ENCODE results near the gene SLC25A22. TPM values are rescaled to one million over a fixed set of nuclear protein-coding genes. Genes with fewer than 3 reads are reported as not detected.

Gene SLC25A22
- total RNA-seq, 1 experiment from 2014 or later = 32.7 TPM

DNA sequence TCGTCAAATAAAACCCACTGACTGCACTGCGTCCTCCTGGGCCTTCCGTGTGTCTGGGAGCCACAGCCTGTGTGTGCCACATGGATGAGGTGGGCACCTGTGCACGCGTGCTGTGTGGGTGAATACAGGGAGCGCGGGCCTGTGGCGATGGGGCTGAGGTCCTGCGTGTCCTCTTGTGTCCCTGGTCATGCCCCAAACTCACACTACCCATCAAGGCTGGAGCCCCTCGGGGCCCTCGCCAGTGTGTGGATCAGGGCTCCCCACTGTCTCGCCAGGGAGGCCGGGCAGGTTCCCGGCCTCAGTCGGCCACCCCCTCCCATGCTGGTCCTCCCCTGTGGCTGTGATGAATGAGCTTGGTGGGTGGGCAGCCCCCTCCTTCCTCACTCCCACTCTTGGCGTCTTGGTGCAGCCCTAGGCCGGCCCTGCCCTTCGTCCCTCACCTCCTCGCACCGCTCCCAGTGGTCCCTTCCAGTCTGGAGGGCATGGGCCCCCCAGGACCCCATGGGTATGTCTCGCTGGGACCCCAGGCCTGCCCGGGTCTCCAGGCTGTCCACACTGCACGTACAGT lies 34.0 kb upstream of the SLC25A22 start:
- H3K4me2 ChIP-seq (ENCODE audit: low read length) = peak overlapping the region; percentile 93
- H4K20me1 ChIP-seq (ENCODE audit: low read length) = peaks cover under 1% of the 10 kb centered on the region; the same call in 1 of the 2 replicates
- peaks cover 10% of the 10 kb centered on the region; the same call in 1 of the 2 replicates for H3K36me3 ChIP-seq (ENCODE audit: low read depth, low read length)
- H3K9me3 ChIP-seq (ENCODE audit: low read length) = no peaks in the 10 kb centered on the region
- POLR2A ChIA-PET (ENCODE audit: unreplicated experiment) = interaction anchor here (1.0 to 2.0 kb wide), 2 partner anchors 12 to 24 kb away, joined by 3 to 16 read pairs; partner anchors contain the start of gene PNPLA2
- H3K27me3 ChIP-seq (ENCODE audit: low read length) = no peaks in the 10 kb centered on the region
- no TSS peak for BruUV-seq (replicated peaks)
- peak overlapping the region; percentile 94 for H3K9ac ChIP-seq (ENCODE audit: low read length)
- H3F3A ChIP-seq (ENCODE audit: low read length, unreplicated experiment) = no peaks in the 10 kb centered on the region
- no peak for TF ChIP-seq EZH2phosphoT487 (IDR thresholded peaks at IDR 0.05; ENCODE audit: borderline replicate concordance, low read length)
- TF ChIP-seq, protein P1, sequence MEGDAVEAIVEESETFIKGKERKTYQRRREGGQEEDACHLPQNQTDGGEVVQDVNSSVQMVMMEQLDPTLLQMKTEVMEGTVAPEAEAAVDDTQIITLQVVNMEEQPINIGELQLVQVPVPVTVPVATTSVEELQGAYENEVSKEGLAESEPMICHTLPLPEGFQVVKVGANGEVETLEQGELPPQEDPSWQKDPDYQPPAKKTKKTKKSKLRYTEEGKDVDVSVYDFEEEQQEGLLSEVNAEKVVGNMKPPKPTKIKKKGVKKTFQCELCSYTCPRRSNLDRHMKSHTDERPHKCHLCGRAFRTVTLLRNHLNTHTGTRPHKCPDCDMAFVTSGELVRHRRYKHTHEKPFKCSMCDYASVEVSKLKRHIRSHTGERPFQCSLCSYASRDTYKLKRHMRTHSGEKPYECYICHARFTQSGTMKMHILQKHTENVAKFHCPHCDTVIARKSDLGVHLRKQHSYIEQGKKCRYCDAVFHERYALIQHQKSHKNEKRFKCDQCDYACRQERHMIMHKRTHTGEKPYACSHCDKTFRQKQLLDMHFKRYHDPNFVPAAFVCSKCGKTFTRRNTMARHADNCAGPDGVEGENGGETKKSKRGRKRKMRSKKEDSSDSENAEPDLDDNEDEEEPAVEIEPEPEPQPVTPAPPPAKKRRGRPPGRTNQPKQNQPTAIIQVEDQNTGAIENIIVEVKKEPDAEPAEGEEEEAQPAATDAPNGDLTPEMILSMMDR (conservative IDR thresholded peaks at IDR 0.05; ENCODE audit: low read depth, low read length) = no peak
- TF ChIP-seq EZH2 (IDR thresholded peaks at IDR 0.05; ENCODE audit: low read length, unreplicated experiment) = no peak
- H3K9me2 ChIP-seq (replicated peaks; ENCODE audit: low read length) = no peaks in the 10 kb centered on the region
- DNase-seq (no peak), ATAC-seq (no peak)
- H3K27ac ChIP-seq (ENCODE audit: low read length) = peak overlapping the region; percentile 37
- CTCF ChIA-PET = interaction anchor here (1.3 kb wide), 1 partner anchor 13 kb away, joined by 18 read pairs; the partner anchor contains the start of gene PNPLA2
- H3K4me3 ChIP-seq (ENCODE audit: low read length) = peak overlapping the region; percentile 83
- H2AFZ ChIP-seq (ENCODE audit: low read length) = no peak overlapping the region
- intact Hi-C loops (cut with micrococcal nuclease) = no loop called here
- peaks cover 46% of the 10 kb centered on the region for H3K79me2 ChIP-seq (ENCODE audit: low read length)
- peaks cover 31% of the 10 kb centered on the region for H3K4me1 ChIP-seq (ENCODE audit: insufficient read depth, low read length)

DNA sequence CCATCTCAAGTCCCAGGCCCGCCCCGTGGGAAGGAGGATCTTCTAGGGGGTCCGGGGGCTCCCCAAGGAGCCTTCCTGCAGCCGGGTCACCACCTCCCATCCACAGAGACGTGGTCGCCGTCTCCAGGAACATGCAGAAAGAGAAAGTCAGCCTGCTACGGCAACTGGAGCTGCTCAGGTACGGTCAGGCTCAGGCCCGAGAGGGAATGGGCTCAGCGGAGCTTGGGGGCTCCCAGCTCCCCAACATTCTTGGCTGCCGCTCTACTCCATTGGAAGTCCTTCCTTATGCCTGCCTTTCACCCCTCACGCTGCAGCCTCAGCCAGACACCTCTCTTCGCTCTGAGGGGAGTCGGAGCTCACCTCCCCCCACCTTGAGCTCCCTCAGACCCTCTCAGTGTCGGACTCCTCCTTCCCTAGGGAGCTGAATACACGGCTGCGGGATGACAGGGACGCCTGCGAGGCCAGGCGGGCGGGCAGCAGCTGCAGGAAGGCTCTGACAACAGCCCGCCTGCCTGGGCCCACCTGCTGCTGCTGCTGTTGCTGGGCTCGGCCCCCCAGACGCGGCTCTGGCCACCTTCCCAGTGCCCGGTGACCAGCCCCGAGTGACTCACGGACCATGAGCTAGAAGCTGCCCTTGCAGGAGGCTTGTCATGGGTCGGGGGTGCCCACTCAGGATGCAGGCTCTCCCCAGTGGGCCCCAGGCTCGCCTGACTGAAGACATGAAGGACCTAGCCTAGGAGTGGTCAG lies 33.2 kb upstream of the SLC25A22 start:
- Histone ChIP-seq H3K9me2 (replicated peaks; ENCODE audit: low read length) (no peaks in the 10 kb centered on the region), H2AFZ (ENCODE audit: low read length) (no peak overlapping the region), H3K27ac (ENCODE audit: low read length) (no peak overlapping the region), H4K20me1 (ENCODE audit: low read length) (no peaks in the 10 kb centered on the region), H3K4me3 (ENCODE audit: low read length) (peak overlapping the region; percentile 83; the same call in 1 of the 2 replicates), H3K79me2 (ENCODE audit: low read length) (peaks cover 39% of the 10 kb centered on the region), H3K4me2 (ENCODE audit: low read length) (peak overlapping the region; percentile 93), H3K36me3 (ENCODE audit: low read depth, low read length) (0 out of 2 replicates have a peak, but pooled peaks cover 3% of the 10 kb centered on the region), H3K27me3 (ENCODE audit: low read length) (no peaks in the 10 kb centered on the region), H3K4me1 (ENCODE audit: insufficient read depth, low read length) (peaks cover 37% of the 10 kb centered on the region), H3K9me3 (ENCODE audit: low read length) (no peaks in the 10 kb centered on the region), H3K9ac (ENCODE audit: low read length) (no peak overlapping the region), H3F3A (ENCODE audit: low read length, unreplicated experiment) (no peaks in the 10 kb centered on the region)
- ChIA-PET CTCF (no interaction called here), POLR2A (ENCODE audit: unreplicated experiment) (interaction anchor here (0.6 to 2.0 kb wide), 2 partner anchors 12 to 229 kb away, joined by 4 to 16 read pairs; partner anchors contain the start of gene PNPLA2)
- TF ChIP-seq EZH2phosphoT487 (IDR thresholded peaks at IDR 0.05; ENCODE audit: borderline replicate concordance, low read length) (no peak), EZH2 (IDR thresholded peaks at IDR 0.05; ENCODE audit: low read length, unreplicated experiment) (no peak)
- TF ChIP-seq, protein P1 (conservative IDR thresholded peaks at IDR 0.05; ENCODE audit: low read depth, low read length) = no peak
- intact Hi-C loops (cut with micrococcal nuclease) = no loop called here
- ATAC-seq (no peak), DNase-seq (no peak)
- BruUV-seq (replicated peaks) = no TSS peak

All from PC-3 (cell line).